Measurements from ENCODE around the gene ERFE.

ERFE gene

DNA sequence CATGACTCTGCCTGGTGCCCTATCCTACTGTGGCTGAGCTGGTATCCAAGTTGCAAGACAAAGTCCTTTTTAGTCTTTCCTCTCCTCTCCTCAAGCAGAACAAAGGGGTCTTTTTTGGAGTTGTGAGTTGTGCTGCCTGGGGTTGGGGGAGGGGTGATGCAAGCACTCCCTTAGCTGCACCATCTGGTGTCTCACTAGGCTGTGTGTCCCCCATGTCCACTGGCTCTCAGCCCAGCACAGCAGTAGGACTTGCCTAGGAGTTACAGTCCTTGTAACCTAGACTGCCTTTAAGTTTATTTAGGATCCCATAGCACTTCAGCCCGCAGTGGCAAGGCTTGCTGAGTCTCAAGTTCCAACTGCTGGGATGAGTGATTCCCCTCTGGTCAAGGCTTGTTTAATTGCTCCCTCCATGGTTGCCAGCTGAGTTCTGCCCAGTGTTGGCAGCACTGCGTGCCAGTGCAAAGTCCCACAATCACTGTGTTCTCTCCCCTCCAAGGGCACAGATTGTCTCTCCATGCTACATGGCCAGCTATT, 57.9 kb downstream of the ERFE start:
- no peaks in the 10 kb centered on the region for H3K36me3 ChIP-seq (ENCODE audit: control insufficient read depth, insufficient read depth, low read length)
- H3K4me1 ChIP-seq (ENCODE audit: control insufficient read depth, insufficient read depth, low read length) = no peaks in the 10 kb centered on the region
- no peaks in the 10 kb centered on the region for H3K9me3 ChIP-seq (ENCODE audit: control insufficient read depth, insufficient read depth, low read length)
- H3K4me3 ChIP-seq (ENCODE audit: low read depth, low read length) = no peak overlapping the region
- no peak overlapping the region for H3K27ac ChIP-seq (ENCODE audit: low read depth, low read length)
- no peaks in the 10 kb centered on the region for H3K27me3 ChIP-seq (ENCODE audit: control insufficient read depth, insufficient read depth, low read length)
- H3K9ac ChIP-seq (ENCODE audit: low read depth, low read length) = no peak overlapping the region

All from HUES48 (cell line).